ENCODE data around the gene PPA1. TPM values are rescaled to one million over a fixed set of nuclear protein-coding genes. Genes with fewer than 3 reads are reported as not detected.

PPA1 gene
- total RNA-seq, 1 experiment from 2014 or later: 180 TPM

DNA sequence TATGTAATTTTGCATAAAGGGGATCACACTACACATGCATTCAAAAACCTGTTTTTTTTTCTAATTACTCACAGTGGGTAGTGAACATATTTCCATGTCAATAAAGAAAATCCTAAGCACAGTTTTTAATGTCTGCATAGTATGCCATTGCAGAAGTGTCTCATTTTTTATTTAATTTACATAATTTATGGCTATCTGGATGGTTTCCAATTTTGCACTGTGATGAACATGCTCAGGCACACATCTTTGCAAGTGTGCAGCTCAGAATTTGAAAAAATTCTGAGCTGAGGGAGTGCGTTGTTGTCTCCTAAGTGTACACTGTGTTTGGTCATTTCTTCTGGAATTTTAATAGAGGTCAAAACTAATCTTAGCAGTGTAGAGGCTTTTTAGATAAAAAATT is 48.4 kb upstream of the PPA1 start:
- Mint-ChIP-seq H3K27ac (no peak overlapping the region), H3K36me3 (no peaks in the 10 kb centered on the region), H3K4me3 (no peak overlapping the region), H3K27me3 (ENCODE audit: low read depth) (peaks cover 57% of the 10 kb centered on the region), H3K9me3 (peaks cover 5% of the 10 kb centered on the region), H3K4me1 (no peaks in the 10 kb centered on the region)
- POLR2A ChIA-PET: no interaction called here
- no peak for DNase-seq (ENCODE audit: low spot score)
- CTCF ChIA-PET: interaction anchor here (0.6 to 2.3 kb wide), 7 partner anchors 9 to 135 kb away, joined by 3 to 15 read pairs (median 5); partner anchors contain the start of gene TYSND1
- no peak for ATAC-seq
- TF ChIP-seq ZNF671 (CRISPR knock-in tag; IDR thresholded peaks at IDR 0.05) (no peak), ZNF317 (CRISPR knock-in tag; IDR thresholded peaks at IDR 0.05; ENCODE audit: borderline replicate concordance, low read depth) (no peak), NR3C1 (CRISPR knock-in tag; conservative IDR thresholded peaks at IDR 0.05; ENCODE audit: low read depth) (no peak), ATF1 (CRISPR knock-in tag; IDR thresholded peaks at IDR 0.05) (no peak), FOXK1 (CRISPR knock-in tag; IDR thresholded peaks at IDR 0.05) (no peak)

DNA sequence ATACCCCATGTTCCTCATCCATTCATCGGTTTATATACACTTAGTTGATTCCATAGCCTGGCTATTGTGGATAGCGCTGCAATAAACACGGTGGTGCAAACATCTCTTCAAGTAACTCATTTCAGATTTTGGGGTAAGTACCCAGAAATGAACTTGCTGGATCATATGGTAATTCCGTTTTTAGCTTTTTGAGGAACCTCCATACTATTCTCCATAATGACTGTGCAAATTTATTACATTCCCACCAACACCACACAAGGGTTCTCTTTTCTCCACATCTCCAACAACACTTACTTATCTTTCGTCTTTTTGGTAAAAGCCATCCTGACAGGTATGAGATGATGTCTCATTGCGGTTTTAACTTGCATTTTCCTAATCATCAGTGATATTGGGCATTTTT is 46.9 kb upstream of the PPA1 start:
- POLR2A ChIA-PET: no interaction called here
- ATAC-seq: no peak
- TF ChIP-seq, protein P1, sequence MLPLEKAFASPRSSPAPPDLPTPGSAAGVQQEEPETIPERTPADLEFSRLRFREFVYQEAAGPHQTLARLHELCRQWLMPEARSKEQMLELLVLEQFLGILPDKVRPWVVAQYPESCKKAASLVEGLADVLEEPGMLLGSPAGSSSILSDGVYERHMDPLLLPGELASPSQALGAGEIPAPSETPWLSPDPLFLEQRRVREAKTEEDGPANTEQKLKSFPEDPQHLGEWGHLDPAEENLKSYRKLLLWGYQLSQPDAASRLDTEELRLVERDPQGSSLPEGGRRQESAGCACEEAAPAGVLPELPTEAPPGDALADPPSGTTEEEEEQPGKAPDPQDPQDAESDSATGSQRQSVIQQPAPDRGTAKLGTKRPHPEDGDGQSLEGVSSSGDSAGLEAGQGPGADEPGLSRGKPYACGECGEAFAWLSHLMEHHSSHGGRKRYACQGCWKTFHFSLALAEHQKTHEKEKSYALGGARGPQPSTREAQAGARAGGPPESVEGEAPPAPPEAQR (CRISPR knock-in tag; IDR thresholded peaks at IDR 0.05): no peak
- TF ChIP-seq CREB1 (CRISPR knock-in tag; IDR thresholded peaks at IDR 0.05): no peak
- Mint-ChIP-seq H3K27me3 (ENCODE audit: low read depth) (peaks cover 43% of the 10 kb centered on the region), H3K4me3 (no peak overlapping the region), H3K27ac (no peak overlapping the region), H3K36me3 (no peaks in the 10 kb centered on the region), H3K4me1 (no peaks in the 10 kb centered on the region), H3K9me3 (peaks cover 14% of the 10 kb centered on the region)
- no peak for DNase-seq (ENCODE audit: low spot score)
- CTCF ChIA-PET: interaction anchor here (0.7 kb wide), 1 partner anchor 13 kb away, joined by 3 read pairs; no protein-coding TSS in a partner anchor

DNA sequence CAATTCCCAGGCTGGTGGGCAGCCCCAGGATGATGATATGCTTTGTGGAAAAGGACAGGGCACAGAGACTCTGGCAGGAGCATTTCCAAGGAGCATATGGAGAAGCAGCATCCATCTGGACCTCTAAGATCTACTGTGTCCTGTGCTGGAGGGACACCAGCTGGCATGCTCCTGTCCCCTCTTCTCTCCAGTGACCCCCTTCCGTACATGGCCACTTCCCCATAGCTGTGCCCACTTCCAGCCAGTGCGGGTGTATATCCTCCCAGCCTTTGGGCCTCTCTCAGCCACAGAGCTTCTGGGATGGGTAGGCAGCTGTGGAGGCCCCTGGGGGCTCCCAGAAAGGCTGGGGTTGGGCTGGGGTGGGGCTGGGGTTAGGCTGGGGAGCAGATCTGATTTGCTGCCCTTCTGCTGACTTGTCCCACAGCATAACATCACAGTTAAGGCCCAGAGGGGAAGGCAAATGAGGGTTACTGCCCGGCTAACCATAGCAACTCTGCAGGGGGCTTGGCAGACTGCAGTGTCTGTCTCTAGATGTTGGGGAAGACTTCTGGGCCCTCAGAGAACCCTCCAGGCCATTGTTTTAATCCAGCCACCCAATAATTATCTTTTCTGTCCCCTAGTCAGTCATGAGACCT is 44.3 kb upstream of the PPA1 start:
- no peak for ATAC-seq
- Mint-ChIP-seq H3K27ac (no peak overlapping the region), H3K27me3 (ENCODE audit: low read depth) (peaks cover 18% of the 10 kb centered on the region)

DNA sequence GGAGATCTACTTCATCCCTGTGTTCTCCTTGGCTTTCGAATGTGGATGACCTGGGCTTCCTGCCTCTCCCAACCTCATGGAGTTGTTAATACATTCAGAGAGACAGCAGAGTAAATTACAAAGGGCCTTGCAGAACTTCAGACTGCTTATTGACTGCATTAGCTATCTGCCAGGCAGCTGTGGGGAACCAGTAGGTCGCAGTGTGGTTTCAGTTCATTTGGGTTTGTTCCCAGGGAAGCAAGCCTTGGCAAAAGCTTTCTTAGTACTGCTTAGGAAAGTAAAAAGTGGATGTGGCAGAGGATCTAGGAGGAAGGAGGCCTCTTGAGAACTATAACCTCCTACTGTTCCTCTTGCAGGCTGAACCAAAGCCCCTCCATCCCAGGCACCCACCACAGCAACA is 41.4 kb upstream of the PPA1 start:
- H3K36me3 Mint-ChIP-seq: no peaks in the 10 kb centered on the region
- ChIA-PET CTCF (interaction anchor here (0.9 kb wide), 1 partner anchor 53 kb away, joined by 4 read pairs; no protein-coding TSS in a partner anchor), POLR2A (no interaction called here)
- H3K4me1 Mint-ChIP-seq: peaks cover 16% of the 10 kb centered on the region
- DNase-seq (ENCODE audit: low spot score) (no peak), ATAC-seq (no peak)
- no peak overlapping the region for H3K27ac Mint-ChIP-seq
- peaks cover 9% of the 10 kb centered on the region; the same call in 1 of the 2 replicates for H3K9me3 Mint-ChIP-seq
- H3K27me3 Mint-ChIP-seq (ENCODE audit: low read depth): no peaks in the 10 kb centered on the region
- H3K4me3 Mint-ChIP-seq: no peak overlapping the region
- no peak for TF ChIP-seq FOXP1 (CRISPR knock-in tag; IDR thresholded peaks at IDR 0.05; ENCODE audit: borderline replicate concordance)
- no peak for TF ChIP-seq ARID4B (CRISPR knock-in tag; IDR thresholded peaks at IDR 0.05; ENCODE audit: borderline replicate concordance)
- no peak for TF ChIP-seq JAZF1 (CRISPR knock-in tag; IDR thresholded peaks at IDR 0.05)
- no peak for TF ChIP-seq NFE2L1 (CRISPR knock-in tag; IDR thresholded peaks at IDR 0.05)
- no peak for TF ChIP-seq NFATC4 (CRISPR knock-in tag; IDR thresholded peaks at IDR 0.05)
- TF ChIP-seq IRF2 (CRISPR knock-in tag; IDR thresholded peaks at IDR 0.05; ENCODE audit: borderline replicate concordance, low read depth): no peak
- no peak for TF ChIP-seq CREB1 (CRISPR knock-in tag; IDR thresholded peaks at IDR 0.05)
- TF ChIP-seq ZNF121 (CRISPR knock-in tag; IDR thresholded peaks at IDR 0.05): no peak
- no peak for TF ChIP-seq SMAD4 (CRISPR knock-in tag; IDR thresholded peaks at IDR 0.05)

More for the DNA sequence above, 44.3 kb upstream of the PPA1 start:
- ChIA-PET CTCF (interaction anchor here (2.3 to 2.4 kb wide), 2 partner anchors 10 to 12 kb away, joined by 13 read pairs; no protein-coding TSS in a partner anchor), POLR2A (no interaction called here)
- H3K9me3 Mint-ChIP-seq: peaks cover 9% of the 10 kb centered on the region; the same call in 1 of the 2 replicates
- H3K4me3 Mint-ChIP-seq: no peak overlapping the region
- peaks cover 12% of the 10 kb centered on the region for H3K4me1 Mint-ChIP-seq
- H3K36me3 Mint-ChIP-seq: no peaks in the 10 kb centered on the region
- TF ChIP-seq NFATC4 (CRISPR knock-in tag; IDR thresholded peaks at IDR 0.05) (no peak), HMGA2 (CRISPR knock-in tag; IDR thresholded peaks at IDR 0.05) (no peak), USF1 (CRISPR knock-in tag; IDR thresholded peaks at IDR 0.05) (no peak), ELF4 (CRISPR knock-in tag; IDR thresholded peaks at IDR 0.05; ENCODE audit: low read depth) (no peak), SP1 (CRISPR knock-in tag; conservative IDR thresholded peaks at IDR 0.05) (no peak), MAX (CRISPR knock-in tag; IDR thresholded peaks at IDR 0.05) (no peak), KAT7 (CRISPR knock-in tag; IDR thresholded peaks at IDR 0.05; ENCODE audit: borderline replicate concordance) (no peak), JAZF1 (CRISPR knock-in tag; IDR thresholded peaks at IDR 0.05) (no peak), IRF1 (CRISPR knock-in tag; IDR thresholded peaks at IDR 0.05) (no peak), CREB1 (CRISPR knock-in tag; IDR thresholded peaks at IDR 0.05) (no peak), MYBL2 (CRISPR knock-in tag; IDR thresholded peaks at IDR 0.05) (no peak)
- DNase-seq (ENCODE audit: low spot score): no peak
